CD14-positive monocyte (primary cell): ENCODE measurements around the gene TNFRSF18. TPM values are rescaled to one million over a fixed set of nuclear protein-coding genes. Genes with fewer than 3 reads are reported as not detected.

Experiments used
- DNase-seq, 3 donors: peaks; one replicate each; pipeline ENCODE4 v3.0.0-alpha.2; 2011 to 2022
- H2AFZ ChIP-seq: 2 replicates; pipeline ENCODE4 v1.6.0; 2012; ENCODE audit warnings: mild to moderate bottlenecking, low read depth, low read length, inconsistent platforms; ENCODE audit not compliant: insufficient read depth, poor library complexity, severe bottlenecking
- H3K27ac ChIP-seq, 2 donors: 1 replicate in 1 of 2; 2 replicates in 1 of 2; pipeline ENCODE4 v1.5.1; 2012 to 2013; ENCODE audit warnings: low read length in 2 of 2, control low read depth in 1 of 2, inconsistent platforms in 1 of 2, low read depth in 1 of 2, mild to moderate bottlenecking in 1 of 2
- H3K27me3 ChIP-seq, 2 donors: one replicate each; pipeline versions ENCODE4 v1.6.0 to v1.6.1; 2011 to 2013; ENCODE audit warnings: low read length in 2 of 2; ENCODE audit not compliant: control insufficient read depth in 2 of 2, insufficient read depth in 2 of 2
- H3K36me3 ChIP-seq, 2 donors: replicated peaks in 1 of 2; 1 replicate in 1 of 2; 2 replicates in 1 of 2; pipeline versions ENCODE4 v1.5.1 to v1.6.1; 2012 to 2013; ENCODE audit warnings: low read length in 2 of 2, control low read depth in 1 of 2, inconsistent platforms in 1 of 2, mild to moderate bottlenecking in 1 of 2; ENCODE audit not compliant: insufficient read depth in 2 of 2, control insufficient read depth in 1 of 2
- H3K4me1 ChIP-seq, 2 donors: 1 replicate in 1 of 2; 2 replicates in 1 of 2; pipeline versions ENCODE4 v1.5.1 to v1.6.1; 2012 to 2013; ENCODE audit warnings: low read length in 2 of 2, control low read depth in 1 of 2, inconsistent platforms in 1 of 2, mild to moderate bottlenecking in 1 of 2, moderate library complexity in 1 of 2; ENCODE audit not compliant: insufficient read depth in 2 of 2, control insufficient read depth in 1 of 2
- H3K4me2 ChIP-seq: replicated peaks from 2 replicates; pipeline ENCODE3; 2012; ENCODE audit warnings: low read length, moderate library complexity, mild to moderate bottlenecking; ENCODE audit not compliant: poor library complexity, severe bottlenecking; ENCODE audit errors: extremely low read depth
- H3K4me3 ChIP-seq, 3 experiments: fragments of 200-600 bp in 1 of 3; sonication (generic) in 1 of 3; replicated peaks in 1 of 3; 1 replicate in 2 of 3; 2 replicates in 1 of 3; pipeline ENCODE4 v1.5.1; 2011 to 2013; ENCODE audit warnings: low read length in 3 of 3, mild to moderate bottlenecking in 3 of 3, control low read depth in 2 of 3, low read depth in 2 of 3, inconsistent platforms in 1 of 3, moderate library complexity in 1 of 3
- H3K79me2 ChIP-seq: 2 replicates; pipeline ENCODE4 v1.6.0; 2012; ENCODE audit warnings: mild to moderate bottlenecking, control low read depth, inconsistent platforms, low read length, moderate library complexity; ENCODE audit not compliant: insufficient read depth
- H3K9ac ChIP-seq: 2 replicates; pipeline ENCODE4 v1.6.0; 2017; ENCODE audit warnings: low read length, mild to moderate bottlenecking; ENCODE audit not compliant: insufficient read depth, poor library complexity, severe bottlenecking
- H3K9me3 ChIP-seq, 2 donors: replicated peaks in 1 of 2; 1 replicate in 1 of 2; 2 replicates in 1 of 2; pipeline versions ENCODE4 v1.5.1 to v1.6.1; 2012 to 2013; ENCODE audit warnings: low read length in 2 of 2, control low read depth in 1 of 2; ENCODE audit not compliant: control insufficient read depth in 1 of 2, insufficient read depth in 1 of 2
- H4K20me1 ChIP-seq: 2 replicates; pipeline ENCODE4 v1.6.0; 2012; ENCODE audit warnings: mild to moderate bottlenecking, low read length, control low read depth, moderate library complexity; ENCODE audit not compliant: insufficient read depth
- H3K27ac Mint-ChIP-seq, 7 donors: one replicate each; pipeline ENCODE4 v1.8.0; 2020; ENCODE audit warnings: mild to moderate bottlenecking in 7 of 7, mixed read lengths in 7 of 7, moderate library complexity in 6 of 7, inconsistent platforms in 2 of 7
- H3K27me3 Mint-ChIP-seq, 3 donors: one replicate each; pipeline ENCODE4 v1.8.0; 2021 to 2022; ENCODE audit warnings: low read depth in 3 of 3, mild to moderate bottlenecking in 3 of 3, mixed read lengths in 3 of 3, moderate library complexity in 3 of 3, inconsistent platforms in 1 of 3
- H3K36me3 Mint-ChIP-seq, 2 donors: one replicate each; pipeline ENCODE4 v1.8.0; 2020; ENCODE audit warnings: mixed read lengths in 2 of 2, inconsistent platforms in 1 of 2, mild to moderate bottlenecking in 1 of 2
- H3K4me1 Mint-ChIP-seq: one replicate; pipeline ENCODE4 v1.8.0; 2020; ENCODE audit warnings: mild to moderate bottlenecking, mixed read lengths
- H3K4me3 Mint-ChIP-seq, 2 donors: one replicate each; pipeline ENCODE4 v1.8.0; 2020; ENCODE audit warnings: mild to moderate bottlenecking in 2 of 2, mixed read lengths in 2 of 2, moderate library complexity in 1 of 2
- H3K9me3 Mint-ChIP-seq, 7 donors: one replicate each; pipeline ENCODE4 v1.8.0; 2020 to 2022; ENCODE audit warnings: mixed read lengths in 7 of 7, mild to moderate bottlenecking in 6 of 7, moderate library complexity in 6 of 7, inconsistent platforms in 2 of 7
- WGBS: methylation state at CpG from one replicate; pipeline ENCODE4 v1.1.5; 2013; ENCODE audit warnings: missing lambda C conversion rate; ENCODE audit not compliant: insufficient coverage; 5-methylcytosine and 5-hydroxymethylcytosine counted together
- intact Hi-C, 2 donors: fragments of 100-400 bp; cut with micrococcal nuclease; formaldehyde crosslinking; loops; one replicate each; pipeline versions ENCODE4 v1.15.0 to v1.15.1; 2023
- polyA plus RNA-seq, 3 donors: library from polyadenylated mRNA; depleted of rRNA in 1 of 3; unstranded in 2 of 3; stranded (reverse) in 1 of 3; fragments of 300-500 nt in 2 of 3; fragments of >200 nt in 1 of 3; fragmentation: Illumina TruSeq in 2 of 3; gene quantifications; 1 replicate in 2 of 3; 2 replicates in 1 of 3; pipeline ENCODE4 v1.2.3, GENCODE V29; 2012 to 2021
- TF ChIP-seq, protein P1 (sequence below): fragments of 200-600 bp; IDR thresholded peaks from one replicate; pipeline ENCODE4 v1.8.0; 2022; ENCODE audit warnings: antibody characterized with exemption, mild to moderate bottlenecking

TNFRSF18 gene
- polyA plus RNA-seq, 3 donors: not detected

DNA sequence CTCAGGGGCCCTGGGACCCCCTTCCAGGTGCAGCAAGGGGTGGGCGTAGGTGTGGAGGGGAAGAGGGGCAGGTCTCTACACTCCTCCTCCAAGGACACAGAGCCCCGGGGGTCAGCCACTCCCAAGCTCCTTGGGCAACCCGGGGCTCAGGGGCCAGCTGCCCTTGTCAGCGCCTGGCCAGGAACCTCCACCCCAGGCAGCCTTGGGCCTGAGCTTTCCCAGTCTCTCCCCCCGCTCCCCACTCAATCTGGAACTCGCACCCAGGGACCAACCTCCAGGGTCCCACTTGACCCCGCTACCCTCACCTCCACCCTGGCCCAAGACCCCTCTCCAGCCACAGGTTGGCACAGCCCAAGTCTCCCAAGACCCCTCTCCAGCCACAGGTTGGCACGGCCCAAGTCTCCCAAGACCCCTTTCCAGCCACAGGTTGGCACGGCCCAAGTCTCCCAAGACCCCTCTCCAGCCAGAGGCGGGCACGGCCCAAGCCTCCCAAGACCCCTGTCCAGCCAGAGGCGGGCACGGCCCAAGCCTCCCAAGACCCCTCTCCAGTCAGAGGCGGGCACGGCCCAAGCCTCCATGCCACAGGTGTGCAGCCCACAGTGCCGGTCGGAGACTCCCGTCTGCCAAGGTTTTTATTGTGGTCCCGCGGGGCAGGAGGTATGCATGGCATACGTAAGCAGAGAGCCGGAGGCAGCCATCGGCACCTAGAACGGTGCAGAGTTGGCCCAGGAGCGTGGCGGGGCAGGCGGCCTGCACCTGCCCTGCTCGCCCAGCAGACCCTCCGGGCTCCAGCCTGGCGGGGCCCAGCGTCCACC, 4.5 kb upstream of the TNFRSF18 start:
- 96% methylated on average over 23 of the region's 31 CpGs for WGBS
- H3K36me3 ChIP-seq: peaks cover 0 to under 1% of the 10 kb centered on the region in 2 donors
- H3K4me3 ChIP-seq: no peak overlapping the region
- TF ChIP-seq, protein P1, sequence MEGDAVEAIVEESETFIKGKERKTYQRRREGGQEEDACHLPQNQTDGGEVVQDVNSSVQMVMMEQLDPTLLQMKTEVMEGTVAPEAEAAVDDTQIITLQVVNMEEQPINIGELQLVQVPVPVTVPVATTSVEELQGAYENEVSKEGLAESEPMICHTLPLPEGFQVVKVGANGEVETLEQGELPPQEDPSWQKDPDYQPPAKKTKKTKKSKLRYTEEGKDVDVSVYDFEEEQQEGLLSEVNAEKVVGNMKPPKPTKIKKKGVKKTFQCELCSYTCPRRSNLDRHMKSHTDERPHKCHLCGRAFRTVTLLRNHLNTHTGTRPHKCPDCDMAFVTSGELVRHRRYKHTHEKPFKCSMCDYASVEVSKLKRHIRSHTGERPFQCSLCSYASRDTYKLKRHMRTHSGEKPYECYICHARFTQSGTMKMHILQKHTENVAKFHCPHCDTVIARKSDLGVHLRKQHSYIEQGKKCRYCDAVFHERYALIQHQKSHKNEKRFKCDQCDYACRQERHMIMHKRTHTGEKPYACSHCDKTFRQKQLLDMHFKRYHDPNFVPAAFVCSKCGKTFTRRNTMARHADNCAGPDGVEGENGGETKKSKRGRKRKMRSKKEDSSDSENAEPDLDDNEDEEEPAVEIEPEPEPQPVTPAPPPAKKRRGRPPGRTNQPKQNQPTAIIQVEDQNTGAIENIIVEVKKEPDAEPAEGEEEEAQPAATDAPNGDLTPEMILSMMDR: no peak
- no peak overlapping the region for H3K27ac ChIP-seq
- H3K27me3 Mint-ChIP-seq: peaks cover 49 to 77% (median 64%) of the 10 kb centered on the region in 3 donors
- intact Hi-C loops: no loop called here
- peaks cover 0 to 1% of the 10 kb centered on the region in 2 donors for H3K36me3 Mint-ChIP-seq
- H3K27ac Mint-ChIP-seq: peak overlapping the region in 1 of 7 donors; percentile 66
- no peak overlapping the region for H3K9ac ChIP-seq
- H3K4me2 ChIP-seq: no peak overlapping the region
- H3K4me1 Mint-ChIP-seq: peaks cover 7% of the 10 kb centered on the region
- H3K9me3 Mint-ChIP-seq: peaks cover 0 to 3% (median 2%) of the 10 kb centered on the region in 7 donors
- H3K9me3 ChIP-seq: no peaks in the 10 kb centered on the region
- H2AFZ ChIP-seq: no peak overlapping the region
- H3K4me3 Mint-ChIP-seq: no peak overlapping the region
- H4K20me1 ChIP-seq: peaks cover 8% of the 10 kb centered on the region
- H3K27me3 ChIP-seq: peaks cover 5 to 57% of the 10 kb centered on the region in 2 donors
- no peak for DNase-seq
- no peaks in the 10 kb centered on the region for H3K79me2 ChIP-seq
- peaks cover 6 to 8% of the 10 kb centered on the region in 2 donors for H3K4me1 ChIP-seq

DNA sequence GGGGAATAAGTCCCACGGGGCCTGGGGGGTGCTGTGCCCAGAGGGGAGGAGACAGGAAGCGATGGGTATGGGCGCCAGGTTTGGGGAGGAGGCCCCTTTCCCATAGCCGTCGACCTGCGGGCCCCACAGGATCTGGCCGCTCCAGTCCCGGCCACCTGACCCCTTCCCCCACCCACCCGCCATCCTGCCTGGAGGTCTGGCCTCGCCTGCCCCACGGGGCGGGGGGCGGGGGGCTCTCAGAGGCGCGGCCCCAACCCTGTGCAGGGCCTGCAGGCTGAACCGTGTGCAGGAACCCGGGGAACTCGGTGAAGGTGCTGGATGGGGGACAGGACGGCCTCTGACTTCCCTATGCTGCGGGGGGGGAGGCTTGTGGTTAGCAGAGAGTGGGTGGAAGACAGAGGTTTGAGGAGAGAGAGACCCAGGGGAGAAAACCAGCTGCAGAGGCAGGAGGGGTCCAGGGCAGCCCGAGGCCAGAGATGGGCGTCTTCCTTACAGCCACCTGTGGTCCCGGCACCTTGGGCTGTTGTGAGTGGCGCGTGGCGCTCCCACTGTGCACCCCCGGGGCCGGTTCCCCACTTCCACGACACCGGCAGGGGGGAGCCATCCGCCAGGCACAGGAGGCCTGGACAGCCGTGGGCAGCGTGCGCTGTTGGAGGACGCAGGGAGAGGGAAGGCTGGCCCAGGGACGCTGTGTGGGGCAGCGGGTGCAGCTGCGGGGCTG, 2.5 kb upstream of the TNFRSF18 start:
- Mint-ChIP-seq H3K27ac (peak overlapping the region in 1 of 7 donors; percentile 80), H3K27me3 (peaks cover 42 to 81% (median 62%) of the 10 kb centered on the region in 3 donors), H3K4me1 (peaks cover 5% of the 10 kb centered on the region), H3K4me3 (peak overlapping the region in 1 of 2 donors; percentile 70), H3K9me3 (peaks cover 0 to 3% (median 2%) of the 10 kb centered on the region in 7 donors), H3K36me3 (peaks cover 0 to 1% of the 10 kb centered on the region in 2 donors)
- Histone ChIP-seq H3K79me2 (no peaks in the 10 kb centered on the region), H3K9ac (no peak overlapping the region), H2AFZ (no peak overlapping the region), H4K20me1 (no peaks in the 10 kb centered on the region), H3K4me1 (peaks cover 6 to 8% of the 10 kb centered on the region in 2 donors), H3K27ac (no peak overlapping the region), H3K27me3 (peaks cover 7 to 65% of the 10 kb centered on the region in 2 donors), H3K4me3 (no peak overlapping the region), H3K9me3 (no peaks in the 10 kb centered on the region), H3K4me2 (no peak overlapping the region), H3K36me3 (no peaks in the 10 kb centered on the region)
- WGBS: 7% methylated on average over 23 of the region's 38 CpGs
- peak in 1 of 3 donors; percentile 31 for DNase-seq
- intact Hi-C loops: no loop called here
- TF ChIP-seq, protein P1: no peak
